Activated CD8-positive, alpha-beta memory T cell treated with anti-CD3 and anti-CD28 coated beads, Interleukin-2, amount 50 U/mL, for 4 hours (primary cell): ENCODE measurements around the gene TAF11L3.
"Not testable (repeated sequence)": the region's sequence is repeated elsewhere in the genome, so short reads cannot be mapped to it uniquely, and the experiment has no call there.

Experiments used
- DNase-seq: peaks from one replicate; pipeline ENCODE4 v3.0.0-alpha.2; 2020

The TAF11L3 gene

DNA sequence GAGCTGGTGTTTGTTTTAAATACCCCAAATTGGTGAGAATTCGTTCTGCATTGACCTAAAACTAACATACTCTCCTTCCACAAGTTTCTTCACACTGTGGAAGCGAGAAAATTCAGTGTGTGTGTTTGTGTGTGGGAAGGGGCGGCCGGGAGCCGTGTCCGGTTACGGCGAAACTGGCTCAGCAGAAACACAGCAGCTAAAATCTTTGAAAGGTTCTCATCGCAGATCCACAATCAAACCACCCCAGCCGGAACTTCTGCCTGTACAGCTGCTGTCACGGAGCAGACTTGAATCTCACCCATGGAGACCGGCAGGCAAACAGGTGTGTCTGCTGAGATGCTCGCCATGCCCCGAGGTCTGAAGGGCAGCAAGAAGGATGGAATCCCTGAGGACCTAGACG lies at the start of gene TAF11L3:
TSS of gene TAF11L3 (plus strand) at position 301 of the 400 bp plus-strand sequence.
- DNase-seq: not testable (repeated sequence)

DNA sequence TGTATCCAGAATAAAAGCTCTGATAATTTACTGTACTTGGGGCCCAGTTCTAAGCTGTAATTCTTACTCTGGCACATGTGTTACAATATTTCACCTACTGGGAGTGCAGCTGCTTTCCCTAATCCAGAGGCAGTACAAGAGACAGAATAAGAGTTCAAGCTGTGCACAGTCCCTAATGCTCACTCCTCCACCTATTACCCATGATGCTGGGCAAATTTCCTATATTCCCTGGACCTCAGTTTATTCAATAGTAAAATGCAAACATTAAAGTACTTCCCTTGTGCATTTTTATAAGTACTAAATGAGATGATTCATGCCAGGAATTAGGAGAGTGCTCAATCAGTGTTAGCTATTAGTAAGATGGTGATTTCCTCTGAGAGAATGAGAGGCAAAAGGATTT lies 48.1 kb upstream of the TAF11L3 start:
- no peak for DNase-seq

DNA sequence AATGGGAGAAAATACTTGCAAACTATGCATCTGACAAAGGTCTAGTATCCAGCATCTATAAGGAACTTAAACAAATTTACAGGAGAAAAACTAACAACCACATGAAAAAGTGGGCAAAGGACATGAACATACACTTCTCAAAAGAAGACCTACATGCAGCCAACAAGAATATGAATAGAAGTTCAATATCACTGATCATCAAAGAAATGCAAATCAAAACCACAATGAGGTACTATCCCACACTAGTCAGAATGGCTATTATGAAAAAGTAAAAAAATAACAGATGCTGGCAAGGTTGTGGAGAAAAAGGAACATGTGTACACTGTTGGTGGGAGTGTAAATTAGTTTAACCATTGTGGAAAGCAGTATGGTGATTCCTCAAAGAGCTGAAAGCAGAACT lies 43.1 kb upstream of the TAF11L3 start:
- not testable (repeated sequence) for DNase-seq

DNA sequence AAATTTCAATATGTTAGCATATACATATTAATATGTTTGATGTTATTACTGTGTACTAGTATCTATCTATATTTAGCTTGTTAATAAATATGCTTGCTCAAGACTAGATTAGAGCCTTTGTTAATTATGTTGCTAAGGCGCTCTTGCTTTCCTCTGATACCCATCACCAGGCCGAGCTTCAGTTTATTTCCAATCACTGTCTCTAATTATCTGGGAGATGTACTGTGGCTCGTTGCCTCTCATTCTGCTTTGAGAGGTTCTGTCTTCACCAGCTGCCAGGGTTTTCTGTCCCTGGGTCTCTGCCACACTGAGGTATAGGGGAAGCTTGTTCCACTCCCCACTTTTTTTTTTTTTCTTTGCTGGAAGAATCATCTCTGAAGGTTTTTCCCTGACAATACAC lies 41.1 kb upstream of the TAF11L3 start:
- DNase-seq: no peak

DNA sequence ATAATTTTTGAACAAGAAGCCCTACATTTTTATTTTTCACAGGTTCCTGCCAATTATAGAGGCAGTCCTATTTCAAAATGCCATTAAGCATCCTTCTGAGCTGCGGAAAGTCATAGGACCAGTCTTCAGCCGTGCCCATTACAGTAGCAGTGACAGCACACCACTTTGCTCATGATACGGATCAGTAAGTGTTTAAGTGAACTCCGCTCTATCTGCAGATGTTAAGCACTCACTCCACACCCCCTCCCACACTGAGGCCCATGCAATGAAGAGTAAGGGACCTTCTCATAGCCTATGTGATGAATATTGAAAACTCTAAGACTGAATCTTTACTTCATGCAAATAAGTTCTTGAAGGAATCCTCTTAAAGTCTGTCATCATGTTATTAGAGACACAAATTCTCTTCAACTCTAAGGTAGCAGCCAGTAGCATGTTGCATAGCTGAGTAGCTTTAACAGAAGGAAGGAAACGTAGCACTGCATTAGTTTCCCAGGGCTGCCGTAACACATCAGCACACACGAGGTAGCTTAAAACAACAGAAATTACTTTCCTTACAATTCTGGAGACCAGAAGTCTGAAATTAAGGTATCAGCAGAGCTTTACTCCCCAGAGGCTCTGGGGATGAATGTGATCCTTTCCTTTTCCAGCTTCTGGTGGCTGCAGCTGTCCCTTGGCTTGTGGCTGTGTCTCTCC lies 40.4 kb upstream of the TAF11L3 start:
- DNase-seq: no peak

DNA sequence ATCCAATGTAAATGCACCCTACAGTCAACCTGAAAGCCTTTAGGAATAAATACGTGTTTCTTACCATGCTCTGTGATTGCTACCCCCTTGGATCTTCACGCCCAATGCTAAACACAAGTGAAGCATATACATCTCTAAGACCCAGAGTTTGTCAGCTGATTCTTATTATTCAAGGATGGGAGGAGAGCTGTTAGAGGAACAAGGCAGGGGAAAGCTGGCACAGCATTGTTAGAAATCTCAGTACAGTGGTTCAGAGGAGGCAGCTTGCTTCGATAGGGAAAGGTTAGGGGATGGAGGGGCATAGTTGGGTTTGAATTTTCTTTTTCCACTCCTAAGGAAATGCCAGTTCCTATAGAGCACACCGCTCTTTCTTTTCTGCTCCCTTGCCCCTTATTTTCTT lies 36.8 kb upstream of the TAF11L3 start:
- DNase-seq: no peak

DNA sequence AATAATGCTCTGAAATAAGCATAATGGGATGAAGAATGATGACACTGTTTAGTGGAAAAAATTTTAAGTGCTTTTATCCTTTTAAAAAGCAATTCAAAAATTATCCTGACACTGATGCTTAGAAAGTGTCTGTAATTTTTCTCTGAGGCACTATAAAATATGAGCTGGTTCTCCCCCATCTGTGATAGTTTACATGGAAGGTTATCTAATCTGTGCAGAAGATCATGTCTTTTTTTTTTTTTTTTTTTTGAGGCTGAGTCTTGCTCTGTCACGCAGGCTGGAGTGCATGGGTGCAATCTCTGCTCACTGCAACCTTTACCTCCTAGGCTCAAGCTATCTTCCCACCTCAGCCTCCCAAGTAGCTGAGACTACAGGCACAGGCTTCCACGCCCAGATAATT lies 35.4 kb upstream of the TAF11L3 start:
- no peak for DNase-seq

DNA sequence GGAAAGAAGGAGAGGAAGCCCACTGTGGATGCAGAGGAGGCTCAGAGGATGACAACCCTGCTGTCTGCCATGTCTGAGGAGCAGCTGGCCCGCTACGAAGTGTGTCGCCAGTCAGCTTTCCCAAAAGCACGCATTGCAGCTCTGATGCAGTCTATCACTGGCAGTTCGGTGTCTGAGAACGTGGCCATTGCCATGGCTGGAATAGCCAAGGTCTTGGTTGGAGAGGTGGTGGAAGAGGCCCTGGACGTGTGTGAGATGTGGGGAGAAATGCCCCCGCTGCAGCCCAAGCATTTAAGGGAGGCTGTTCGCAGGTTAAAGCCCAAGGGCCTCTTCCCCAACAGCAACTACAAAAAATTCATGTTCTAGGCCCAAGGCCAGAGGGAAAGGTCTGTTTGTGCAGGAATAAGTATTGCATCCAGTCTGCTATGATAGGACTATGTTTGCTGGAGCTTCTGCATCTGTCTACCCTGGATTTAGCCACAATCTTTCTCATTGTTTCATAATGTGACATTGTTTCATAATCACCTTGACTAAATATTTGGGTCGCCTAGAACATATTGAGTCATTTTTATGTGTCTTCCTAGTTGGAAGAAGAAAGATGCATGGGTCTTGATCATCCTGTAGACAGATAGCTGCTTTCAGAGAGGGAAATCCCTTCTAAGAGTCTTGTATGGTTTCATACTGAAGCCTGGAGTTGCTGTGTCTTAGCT lies 31.5 kb upstream of the TAF11L3 start:
- DNase-seq: not testable (repeated sequence)

DNA sequence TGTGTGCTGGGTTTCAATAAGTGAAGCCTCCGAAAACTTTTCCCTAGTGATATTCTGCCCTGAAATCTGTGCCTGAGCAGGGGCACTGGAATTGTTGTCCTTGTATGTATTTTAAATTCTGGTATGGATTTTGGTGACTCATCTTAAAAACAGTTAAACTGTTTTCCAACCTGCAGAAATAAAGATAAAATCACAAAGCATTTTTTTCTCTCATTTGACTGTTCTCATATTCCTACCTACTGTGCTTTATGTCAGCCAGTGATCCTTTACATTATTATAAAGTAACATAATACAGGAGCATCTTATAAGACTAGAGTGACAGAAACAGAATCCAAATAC lies 31.0 kb upstream of the TAF11L3 start:
- DNase-seq: no peak

DNA sequence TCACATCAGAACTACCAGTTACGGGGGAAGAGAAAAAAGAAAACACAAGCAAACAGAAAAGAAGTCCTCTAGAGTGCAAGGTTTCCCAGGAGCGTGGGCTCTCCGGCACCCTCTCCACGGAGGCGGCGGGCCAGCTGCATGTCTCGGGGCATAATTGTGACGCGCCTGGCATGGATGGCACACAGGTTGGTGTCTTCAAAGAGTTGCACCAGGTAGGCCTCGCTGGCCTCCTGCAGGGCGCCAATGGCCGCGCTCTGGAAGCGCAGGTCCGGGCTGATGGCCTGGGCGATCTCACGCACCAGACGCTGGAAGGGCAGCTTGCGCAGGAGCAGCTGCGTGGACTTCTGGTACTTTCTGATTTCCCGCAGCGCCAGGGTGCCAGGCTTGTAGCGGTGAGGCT lies 26.9 kb upstream of the TAF11L3 start:
- DNase-seq: not testable (repeated sequence)

DNA sequence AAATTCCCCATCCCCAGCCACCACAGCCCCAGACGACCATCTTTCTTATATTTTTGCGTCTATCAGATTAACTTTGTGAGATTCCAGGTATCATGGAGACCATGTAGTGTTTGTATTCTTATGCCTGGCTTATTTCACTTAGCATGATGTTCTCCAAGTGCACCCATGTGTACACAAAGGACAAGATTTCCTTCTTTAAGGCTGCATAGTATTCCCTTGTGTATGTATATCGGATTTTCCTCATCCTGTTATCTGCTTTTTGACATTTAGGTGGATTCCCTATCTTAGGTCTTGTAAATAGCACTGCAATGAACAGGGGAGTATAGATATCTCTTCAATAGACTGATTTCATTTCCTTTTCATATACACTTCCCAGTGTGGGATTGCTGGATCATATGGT lies 25.4 kb upstream of the TAF11L3 start:
- DNase-seq: no peak

DNA sequence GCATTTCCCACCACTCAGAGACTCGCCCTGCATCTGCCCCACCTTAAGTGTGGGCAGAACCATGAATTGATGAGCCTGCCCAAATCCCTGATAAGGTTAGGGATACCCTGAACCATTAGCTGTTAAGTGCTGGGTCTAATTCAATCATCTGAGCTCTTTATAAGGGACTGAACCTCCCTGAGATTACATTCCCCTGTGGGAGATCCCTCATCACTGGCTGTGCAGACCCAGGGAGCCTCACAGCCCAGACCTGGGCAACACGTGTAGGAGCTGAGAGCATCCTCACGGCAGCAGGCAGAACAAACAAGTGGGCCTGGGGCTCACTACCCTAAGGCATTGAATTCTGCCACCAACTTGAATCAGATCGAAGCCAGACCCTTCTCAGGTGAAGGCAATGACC lies 20.7 kb upstream of the TAF11L3 start:
- no peak for DNase-seq

DNA sequence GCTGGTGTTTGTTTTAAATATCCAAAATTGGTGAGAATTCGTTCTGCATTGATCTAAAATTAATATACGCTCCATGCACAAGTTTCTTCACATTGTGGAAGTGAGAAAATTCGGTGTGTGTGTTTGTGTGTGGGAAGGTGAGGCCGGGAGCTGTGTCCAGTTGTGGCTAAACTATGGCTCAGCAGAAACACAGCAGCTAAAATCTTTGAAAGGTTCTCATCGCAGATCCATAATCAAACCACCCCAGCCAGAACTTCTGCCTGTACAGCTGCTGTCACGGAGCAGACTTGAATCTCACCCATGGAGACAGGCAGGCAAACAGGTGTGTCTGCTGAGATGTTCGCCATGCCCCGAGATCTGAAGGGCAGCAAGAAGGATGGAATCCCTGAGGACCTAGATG lies 20.2 kb upstream of the TAF11L3 start, which contains the start of gene TAF11L2:
TSS of gene TAF11L2 (plus strand) at position 301 of the 400 bp plus-strand sequence.
- DNase-seq: not testable (repeated sequence)

DNA sequence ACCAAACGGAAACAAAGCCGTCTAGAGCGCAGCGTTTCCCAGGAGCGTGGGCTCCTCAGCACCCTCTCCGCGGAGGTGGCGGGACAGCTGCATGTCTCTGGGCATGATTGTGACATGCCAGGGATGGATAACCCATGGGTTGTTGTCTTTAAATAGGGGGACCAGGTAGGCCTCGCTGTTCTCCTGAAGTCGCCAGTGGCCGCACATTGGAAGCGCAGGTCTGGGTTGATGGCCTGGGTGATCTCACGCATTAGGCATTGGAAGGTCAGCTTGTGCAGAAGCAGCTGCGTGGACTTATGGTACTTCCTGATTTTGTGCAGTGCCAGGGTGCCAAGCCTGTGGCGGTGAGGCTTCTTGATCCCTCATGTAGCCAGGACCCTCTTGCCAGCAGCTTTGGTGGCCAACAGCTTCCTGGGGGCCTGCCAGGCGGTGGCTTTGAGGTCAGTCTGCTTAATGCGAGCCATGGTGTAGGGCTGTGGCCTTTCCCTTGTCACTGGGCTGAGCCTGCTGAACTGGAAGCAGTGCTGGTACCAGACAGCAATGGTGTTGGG lies 6.3 kb upstream of the TAF11L3 start:
- DNase-seq: no peak

DNA sequence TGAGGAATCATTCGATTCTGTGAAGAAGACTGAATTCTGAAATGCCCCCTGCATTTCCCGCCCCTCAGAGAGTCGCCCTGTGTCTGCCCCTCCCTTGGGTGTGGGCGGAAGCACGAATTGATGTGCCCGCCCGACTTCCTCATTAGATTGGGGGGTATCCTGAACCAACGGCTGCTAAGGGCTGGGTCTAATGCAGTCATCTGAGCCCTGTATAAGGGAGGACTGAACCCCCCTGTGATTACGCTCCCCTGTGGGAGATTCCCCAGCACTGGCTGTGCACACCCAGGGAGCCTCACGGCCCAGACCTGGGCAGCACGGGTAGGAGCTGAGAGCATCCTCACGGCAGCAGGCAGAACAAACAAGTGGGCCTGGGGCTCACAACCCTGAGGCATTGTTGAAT lies 641 bp upstream of the TAF11L3 start:
- DNase-seq: peak; percentile 30

DNA sequence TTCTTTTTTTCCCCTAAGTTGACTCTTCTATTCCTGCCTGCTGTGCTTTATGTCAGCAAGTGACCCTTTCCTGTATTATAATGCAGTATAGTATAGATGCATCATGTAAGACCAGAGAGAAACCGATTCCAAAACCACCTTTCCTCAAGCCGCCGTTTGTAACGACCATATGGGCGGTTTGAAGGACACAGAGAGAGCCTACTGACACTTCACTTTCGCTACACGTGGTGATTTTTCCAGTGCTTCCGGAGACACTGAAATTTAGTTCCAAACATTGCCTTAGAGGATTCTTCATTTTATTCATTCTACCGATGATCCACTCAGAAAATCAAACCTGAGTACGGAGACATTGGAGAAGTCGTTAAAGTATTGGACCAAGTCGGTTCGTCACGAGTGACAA lies 1.3 kb downstream of the TAF11L3 start:
- DNase-seq: not testable (repeated sequence)

DNA sequence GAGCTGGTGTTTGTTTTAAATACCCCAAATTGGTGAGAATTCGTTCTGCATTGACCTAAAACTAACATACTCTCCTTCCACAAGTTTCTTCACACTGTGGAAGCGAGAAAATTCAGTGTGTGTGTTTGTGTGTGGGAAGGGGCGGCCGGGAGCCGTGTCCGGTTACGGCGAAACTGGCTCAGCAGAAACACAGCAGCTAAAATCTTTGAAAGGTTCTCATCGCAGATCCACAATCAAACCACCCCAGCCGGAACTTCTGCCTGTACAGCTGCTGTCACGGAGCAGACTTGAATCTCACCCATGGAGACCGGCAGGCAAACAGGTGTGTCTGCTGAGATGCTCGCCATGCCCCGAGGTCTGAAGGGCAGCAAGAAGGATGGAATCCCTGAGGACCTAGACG lies 3.3 kb downstream of the TAF11L3 start, which contains the start of gene TAF11L4:
TSS of gene TAF11L4 (plus strand) at position 301 of the 400 bp plus-strand sequence.
- DNase-seq: not testable (repeated sequence)

DNA sequence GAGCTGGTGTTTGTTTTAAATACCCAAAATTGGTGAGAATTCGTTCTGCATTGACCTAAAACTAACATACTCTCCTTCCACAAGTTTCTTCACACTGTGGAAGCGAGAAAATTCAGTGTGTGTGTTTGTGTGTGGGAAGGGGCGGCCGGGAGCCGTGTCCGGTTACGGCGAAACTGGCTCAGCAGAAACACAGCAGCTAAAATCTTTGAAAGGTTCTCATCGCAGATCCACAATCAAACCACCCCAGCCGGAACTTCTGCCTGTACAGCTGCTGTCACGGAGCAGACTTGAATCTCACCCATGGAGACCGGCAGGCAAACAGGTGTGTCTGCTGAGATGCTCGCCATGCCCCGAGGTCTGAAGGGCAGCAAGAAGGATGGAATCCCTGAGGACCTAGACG lies 6.8 kb downstream of the TAF11L3 start, which contains the start of gene TAF11L5:
TSS of gene TAF11L5 (plus strand) at position 301 of the 400 bp plus-strand sequence.
- DNase-seq: not testable (repeated sequence)

DNA sequence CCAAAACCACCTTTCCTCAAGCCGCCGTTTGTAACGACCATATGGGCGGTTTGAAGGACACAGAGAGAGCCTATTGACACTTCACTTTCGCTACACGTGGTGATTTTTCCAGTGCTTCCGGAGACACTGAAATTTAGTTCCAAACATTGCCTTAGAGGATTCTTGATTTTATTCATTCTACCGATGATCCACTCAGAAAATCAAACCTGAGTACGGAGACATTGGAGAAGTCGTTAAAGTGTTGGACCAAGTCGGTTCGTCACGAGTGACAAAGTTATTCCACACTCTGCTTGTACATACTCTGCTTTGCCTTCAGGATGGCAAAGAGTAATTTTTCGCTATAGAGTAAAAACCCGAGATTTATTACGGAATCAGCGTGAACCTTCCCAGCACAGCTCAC lies 8.3 kb downstream of the TAF11L3 start:
- not testable (repeated sequence) for DNase-seq

DNA sequence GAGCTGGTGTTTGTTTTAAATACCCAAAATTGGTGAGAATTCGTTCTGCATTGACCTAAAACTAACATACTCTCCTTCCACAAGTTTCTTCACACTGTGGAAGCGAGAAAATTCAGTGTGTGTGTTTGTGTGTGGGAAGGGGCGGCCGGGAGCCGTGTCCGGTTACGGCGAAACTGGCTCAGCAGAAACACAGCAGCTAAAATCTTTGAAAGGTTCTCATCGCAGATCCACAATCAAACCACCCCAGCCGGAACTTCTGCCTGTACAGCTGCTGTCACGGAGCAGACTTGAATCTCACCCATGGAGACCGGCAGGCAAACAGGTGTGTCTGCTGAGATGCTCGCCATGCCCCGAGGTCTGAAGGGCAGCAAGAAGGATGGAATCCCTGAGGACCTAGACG lies 10.2 kb downstream of the TAF11L3 start, which contains the start of gene TAF11L6:
TSS of gene TAF11L6 (plus strand) at position 301 of the 400 bp plus-strand sequence.
- DNase-seq: not testable (repeated sequence)
